Measurements from ENCODE around the gene UBXN10.

Gene UBXN10

GRCh38 chr1:20234788-20235535 lies 49.1 kb downstream of the UBXN10 start:
- intact Hi-C loops (cut with micrococcal nuclease): no loop called here
- Mint-ChIP-seq H3K27ac (no peak overlapping the region), H3K9me3 (no peaks in the 10 kb centered on the region), H3K4me3 (no peak overlapping the region), H3K4me1 (ENCODE audit: low read depth) (no peaks in the 10 kb centered on the region), H3K36me3 (ENCODE audit: low read depth) (no peaks in the 10 kb centered on the region), H3K27me3 (peaks cover 72% of the 10 kb centered on the region)

DNA sequence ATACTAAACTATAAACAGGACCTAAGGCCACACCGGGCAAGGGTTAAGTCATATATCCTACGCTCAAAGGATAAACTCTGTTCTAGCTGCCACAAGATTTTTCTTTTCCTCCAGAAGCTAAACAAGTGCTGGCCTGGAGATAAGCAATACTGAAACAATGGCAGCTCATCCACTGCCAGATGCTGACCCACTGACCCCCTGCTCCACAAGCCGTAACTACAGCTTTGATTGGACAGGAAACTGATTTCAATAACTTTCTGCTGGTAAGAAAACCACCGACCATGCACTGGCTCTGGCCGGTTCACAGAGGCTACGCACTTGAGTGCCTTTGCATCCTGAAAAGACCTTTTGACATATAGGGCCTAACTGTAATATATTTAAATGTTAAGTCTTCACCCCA lies 51.8 kb downstream of the UBXN10 start:
- peaks cover 63% of the 10 kb centered on the region for H3K27me3 Mint-ChIP-seq
- H3K27ac Mint-ChIP-seq: no peak overlapping the region
- intact Hi-C loops (cut with micrococcal nuclease): no loop called here
- no peaks in the 10 kb centered on the region for H3K36me3 Mint-ChIP-seq (ENCODE audit: low read depth)
- no peaks in the 10 kb centered on the region for H3K9me3 Mint-ChIP-seq
- no peaks in the 10 kb centered on the region for H3K4me1 Mint-ChIP-seq (ENCODE audit: low read depth)
- H3K4me3 Mint-ChIP-seq: no peak overlapping the region

- Mint-ChIP-seq H3K9me3 (no peaks in the 10 kb centered on the region), H3K36me3 (ENCODE audit: low read depth) (no peaks in the 10 kb centered on the region), H3K4me3 (no peak overlapping the region), H3K27ac (no peak overlapping the region), H3K27me3 (peaks cover 46% of the 10 kb centered on the region), H3K4me1 (ENCODE audit: low read depth) (no peaks in the 10 kb centered on the region)
- intact Hi-C loops (cut with micrococcal nuclease): no loop called here
Measured at GRCh38 chr1:20240012-20240411, 54.1 kb downstream of the UBXN10 start.

DNA sequence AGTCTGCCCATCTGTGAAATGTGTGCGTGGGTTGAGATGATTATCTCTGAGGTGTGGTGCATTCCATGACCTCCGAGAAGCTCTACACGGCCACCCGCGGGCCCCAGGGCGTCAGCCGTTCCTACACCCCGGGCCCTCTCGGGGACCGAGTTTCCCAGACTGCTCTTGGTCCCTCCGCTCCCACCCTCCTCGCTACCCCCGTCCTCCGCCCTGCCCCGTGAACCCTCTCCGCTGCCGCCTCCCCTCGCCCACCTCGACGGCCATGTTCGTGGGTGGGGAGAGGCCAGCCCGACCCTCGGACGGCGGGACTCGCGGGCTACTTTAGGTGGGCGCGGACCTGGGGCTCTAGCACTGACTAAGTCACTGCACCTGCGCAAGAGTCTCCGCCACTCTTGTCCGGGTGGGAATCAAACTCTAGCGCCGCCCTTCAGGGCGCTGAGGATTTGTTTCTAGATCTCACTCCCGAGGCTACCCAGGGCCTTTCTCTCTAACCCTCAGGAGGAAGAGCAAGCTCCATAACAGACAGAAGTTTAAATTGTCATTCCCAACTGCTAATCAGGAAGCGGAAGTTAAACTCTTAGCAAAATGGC lies 57.1 kb downstream of the UBXN10 start:
- Mint-ChIP-seq H3K4me1 (ENCODE audit: low read depth) (no peaks in the 10 kb centered on the region), H3K27ac (no peak overlapping the region), H3K4me3 (no peak overlapping the region), H3K36me3 (ENCODE audit: low read depth) (no peaks in the 10 kb centered on the region), H3K27me3 (peaks cover 33% of the 10 kb centered on the region), H3K9me3 (no peaks in the 10 kb centered on the region)
- intact Hi-C loops (cut with micrococcal nuclease): no loop called here

Data from dendritic cell treated with granulocyte-macrophage colony-stimulating factor and Interleukin-4, amounts not matched to agents 40 ng/mL and 50 ng/mL, for 4 days (primary cell).